Measurements from ENCODE around the gene TMEM8B.
A peak's percentile ranks its signal among the peaks of the same experiment; 100 is the strongest.

DNA sequence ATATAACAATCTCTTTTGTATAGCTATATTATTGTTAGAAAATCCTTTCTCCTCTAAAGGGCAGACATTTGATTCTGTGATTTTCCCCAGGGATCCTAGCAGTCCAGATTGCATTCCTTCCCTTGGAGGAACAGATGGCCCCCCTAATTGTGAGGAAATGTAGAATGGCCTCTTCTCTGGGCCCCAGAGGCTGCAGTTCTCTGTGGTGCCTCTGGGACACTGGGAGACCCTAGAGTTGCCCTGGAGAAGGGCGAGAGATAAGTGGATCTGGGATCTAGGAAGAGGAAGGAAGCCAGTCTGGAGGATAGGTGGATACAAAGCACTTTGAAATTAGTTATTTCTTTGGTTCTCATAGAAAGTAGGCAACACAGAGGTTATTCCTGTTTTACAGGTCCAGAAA lies 12.3 kb upstream of the TMEM8B start:
- TF ChIP-seq EZH2 (IDR thresholded peaks at IDR 0.05; ENCODE audit: low read length), result no peak
- TF ChIP-seq, protein P1, sequence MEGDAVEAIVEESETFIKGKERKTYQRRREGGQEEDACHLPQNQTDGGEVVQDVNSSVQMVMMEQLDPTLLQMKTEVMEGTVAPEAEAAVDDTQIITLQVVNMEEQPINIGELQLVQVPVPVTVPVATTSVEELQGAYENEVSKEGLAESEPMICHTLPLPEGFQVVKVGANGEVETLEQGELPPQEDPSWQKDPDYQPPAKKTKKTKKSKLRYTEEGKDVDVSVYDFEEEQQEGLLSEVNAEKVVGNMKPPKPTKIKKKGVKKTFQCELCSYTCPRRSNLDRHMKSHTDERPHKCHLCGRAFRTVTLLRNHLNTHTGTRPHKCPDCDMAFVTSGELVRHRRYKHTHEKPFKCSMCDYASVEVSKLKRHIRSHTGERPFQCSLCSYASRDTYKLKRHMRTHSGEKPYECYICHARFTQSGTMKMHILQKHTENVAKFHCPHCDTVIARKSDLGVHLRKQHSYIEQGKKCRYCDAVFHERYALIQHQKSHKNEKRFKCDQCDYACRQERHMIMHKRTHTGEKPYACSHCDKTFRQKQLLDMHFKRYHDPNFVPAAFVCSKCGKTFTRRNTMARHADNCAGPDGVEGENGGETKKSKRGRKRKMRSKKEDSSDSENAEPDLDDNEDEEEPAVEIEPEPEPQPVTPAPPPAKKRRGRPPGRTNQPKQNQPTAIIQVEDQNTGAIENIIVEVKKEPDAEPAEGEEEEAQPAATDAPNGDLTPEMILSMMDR (optimal IDR thresholded peaks at IDR 0.05 in 1 of 3, IDR thresholded peaks at IDR 0.05 in 1 of 3, conservative IDR thresholded peaks at IDR 0.05 in 1 of 3; ENCODE audit: extremely low read depth in 1 of 3, insufficient read depth in 2 of 3, low read length in 3 of 3), result peak in 1 of 3 experiments; percentile 19
